H1 (cell line): ENCODE data around the gene CACNA2D3. TPM values are rescaled to one million over a fixed set of nuclear protein-coding genes. Genes with fewer than 3 reads are reported as not detected.

Experiments used
- CTCF ChIA-PET: fragments of 300-600 bp; sonication (Branson Sonifier 250); formaldehyde crosslinking; loops from one replicate; lab custom pipeline; 2021; ENCODE audit not compliant: partially characterized antibody; lab: Charles Lee
- POLR2A ChIA-PET: fragments of 300-600 bp; sonication (Branson Sonifier 250); formaldehyde crosslinking; loops from one replicate; lab custom pipeline; 2021; ENCODE audit warnings: inconsistent platforms; ENCODE audit not compliant: partially characterized antibody; lab: Charles Lee
- DNase-seq, 2 experiments: peaks; one replicate each; pipeline versions ENCODE4 v3.0.0 to v3.0.0-alpha.2; 2010 to 2022; ENCODE audit warnings: low spot score in 2 of 2, low read depth in 1 of 2, mixed read lengths in 1 of 2
- FAIRE-seq: peaks from 2 replicates; lab custom pipeline; 2011; peaks lifted over from hg19 to GRCh38; lab: Jason Lieb, UNC
- H2AFZ ChIP-seq: 2 replicates; pipeline ENCODE4 v1.8.1; 2012; ENCODE audit warnings: low read length, inconsistent platforms
- H2AK5ac ChIP-seq: 2 replicates; pipeline ENCODE4 v1.6.1; 2013; ENCODE audit warnings: low read depth, low read length
- H2BK120ac ChIP-seq: replicated peaks from 2 replicates; pipeline ENCODE3; 2013; ENCODE audit warnings: low read depth, low read length, inconsistent platforms
- H2BK12ac ChIP-seq: 2 replicates; pipeline ENCODE4 v1.6.1; 2013; ENCODE audit warnings: low read depth, low read length
- H2BK15ac ChIP-seq: 2 replicates; pipeline ENCODE4 v1.6.1; 2013; ENCODE audit warnings: low read length
- H2BK20ac ChIP-seq: 2 replicates; pipeline ENCODE4 v1.6.1; 2013; ENCODE audit warnings: low read length
- H2BK5ac ChIP-seq: 2 replicates; pipeline ENCODE4 v1.6.1; 2013; ENCODE audit warnings: low read depth, low read length
- H3K14ac ChIP-seq: 2 replicates; pipeline ENCODE4 v1.6.1; 2013; ENCODE audit warnings: inconsistent platforms; ENCODE audit not compliant: insufficient read length
- H3K18ac ChIP-seq: 2 replicates; pipeline ENCODE4 v1.6.1; 2013; ENCODE audit warnings: low read length; ENCODE audit errors: extremely low read depth
- H3K23ac ChIP-seq: 2 replicates; pipeline ENCODE4 v1.6.1; 2013; ENCODE audit warnings: inconsistent platforms; ENCODE audit not compliant: insufficient read length
- H3K23me2 ChIP-seq: 2 replicates; pipeline ENCODE4 v1.6.1; 2013; ENCODE audit warnings: low read depth, low read length
- H3K27ac ChIP-seq: 2 replicates; pipeline ENCODE4 v1.6.1; 2011; ENCODE audit warnings: low read depth, low read length, inconsistent platforms
- H3K27me3 ChIP-seq, 4 experiments: replicated peaks in 1 of 4; 1 replicate in 1 of 4; 2 replicates in 3 of 4; pipeline versions ENCODE4 v1.6.1 to v1.8.1; 2011 to 2013; ENCODE audit warnings: low read length in 3 of 4, mild to moderate bottlenecking in 3 of 4, inconsistent platforms in 2 of 4, mixed read lengths in 2 of 4, moderate library complexity in 1 of 4; ENCODE audit not compliant: control insufficient read depth in 3 of 4, insufficient read depth in 3 of 4; ENCODE audit errors: extremely low read depth in 1 of 4
- H3K36me3 ChIP-seq, 4 experiments: 2 replicates each; pipeline versions ENCODE4 v1.6.1 to v1.8.1; 2011 to 2013; ENCODE audit warnings: mild to moderate bottlenecking in 4 of 4, low read length in 3 of 4, moderate library complexity in 2 of 4, control low read depth in 1 of 4, inconsistent platforms in 1 of 4; ENCODE audit not compliant: insufficient read depth in 4 of 4, control insufficient read depth in 2 of 4
- H3K4ac ChIP-seq: replicated peaks from 2 replicates; pipeline ENCODE3; 2013; ENCODE audit warnings: low read length, low read depth, mixed read lengths, inconsistent platforms; ENCODE audit not compliant: insufficient read length
- H3K4me1 ChIP-seq, 4 experiments: replicated peaks in 1 of 4; 1 replicate in 1 of 4; 2 replicates in 3 of 4; pipeline versions ENCODE4 v1.6.1 to v1.8.1; 2011 to 2013; ENCODE audit warnings: low read length in 3 of 4, inconsistent platforms in 2 of 4, mixed read lengths in 1 of 4; ENCODE audit not compliant: insufficient read depth in 4 of 4, control insufficient read depth in 3 of 4
- H3K4me2 ChIP-seq, 2 experiments: 2 replicates each; pipeline versions ENCODE4 v1.6.1 to v1.8.1; 2011 to 2013; ENCODE audit warnings: low read depth in 2 of 2, low read length in 2 of 2, control low read depth in 1 of 2, inconsistent platforms in 1 of 2, mild to moderate bottlenecking in 1 of 2; ENCODE audit not compliant: insufficient read depth in 1 of 2
- H3K4me3 ChIP-seq, 4 experiments: fragments of 200-600, 300-600 bp in 1 of 4; sonication (generic), shearing (Covaris generic), sonication (Bioruptor Twin) in 1 of 4; 2 replicates each; pipeline versions ENCODE4 v1.5.1 to v1.8.1; 2011 to 2016; ENCODE audit warnings: low read length in 4 of 4, low read depth in 3 of 4, control low read depth in 2 of 4, inconsistent platforms in 2 of 4, mild to moderate bottlenecking in 2 of 4, mixed read lengths in 1 of 4, moderate library complexity in 1 of 4; ENCODE audit not compliant: insufficient read depth in 2 of 4; ENCODE audit errors: extremely low read depth in 1 of 4
- H3K56ac ChIP-seq: replicated peaks from 2 replicates; pipeline ENCODE3; 2013; ENCODE audit warnings: low read depth, mild to moderate bottlenecking, mixed read lengths, low read length, inconsistent platforms; ENCODE audit not compliant: insufficient read length
- H3K79me1 ChIP-seq: 2 replicates; pipeline ENCODE4 v1.6.1; 2013; ENCODE audit warnings: low read depth, low read length, control low read depth
- H3K79me2 ChIP-seq, 2 experiments: 2 replicates each; pipeline versions ENCODE4 v1.6.1 to v1.8.1; 2012 to 2013; ENCODE audit warnings: low read length in 2 of 2, mild to moderate bottlenecking in 2 of 2, inconsistent platforms in 1 of 2; ENCODE audit not compliant: insufficient read depth in 2 of 2, control insufficient read depth in 1 of 2
- H3K9ac ChIP-seq, 4 experiments: replicated peaks in 1 of 4; 1 replicate in 1 of 4; 2 replicates in 3 of 4; pipeline versions ENCODE4 v1.6.1 to v1.8.1; 2011 to 2013; ENCODE audit warnings: low read depth in 3 of 4, low read length in 3 of 4, control low read depth in 2 of 4, mild to moderate bottlenecking in 2 of 4, moderate library complexity in 2 of 4, inconsistent platforms in 1 of 4; ENCODE audit errors: extremely low read depth in 1 of 4
- H3K9me3 ChIP-seq, 2 experiments: 2 replicates each; pipeline versions ENCODE4 v1.6.1 to v1.8.1; 2012 to 2013; ENCODE audit warnings: mild to moderate bottlenecking in 2 of 2, moderate library complexity in 2 of 2, control low read depth in 1 of 2, inconsistent platforms in 1 of 2, low read depth in 1 of 2, low read length in 1 of 2, mixed read lengths in 1 of 2; ENCODE audit not compliant: insufficient read depth in 2 of 2
- H4K20me1 ChIP-seq, 2 experiments: replicated peaks in 1 of 2; 2 replicates each; pipeline versions ENCODE3 to v1.8.1; 2011 to 2013; ENCODE audit warnings: inconsistent platforms in 2 of 2, low read length in 2 of 2, mild to moderate bottlenecking in 1 of 2; ENCODE audit not compliant: insufficient read depth in 2 of 2, control insufficient read depth in 1 of 2
- H4K5ac ChIP-seq: 2 replicates; pipeline ENCODE4 v1.6.1; 2013; ENCODE audit warnings: low read length, low read depth, mixed read lengths, inconsistent platforms; ENCODE audit not compliant: insufficient read length
- H4K8ac ChIP-seq: 2 replicates; pipeline ENCODE4 v1.8.0; 2013; ENCODE audit warnings: mild to moderate bottlenecking, moderate library complexity, low read length, inconsistent platforms; ENCODE audit not compliant: insufficient read depth; ENCODE audit errors: extremely low read depth
- H4K91ac ChIP-seq: replicated peaks from 2 replicates; pipeline ENCODE3; 2013; ENCODE audit warnings: low read length, mixed read lengths, inconsistent platforms; ENCODE audit not compliant: insufficient read length
- JUN ChIP-seq: IDR thresholded peaks from 2 replicates; pipeline ENCODE4 v1.6.1; 2011; ENCODE audit warnings: low read depth, mild to moderate bottlenecking, improper control_type of control experiment, low read length
- KDM1A ChIP-seq: fragments of 200-600, 300-600 bp; sonication (generic); IDR thresholded peaks from 2 replicates; pipeline ENCODE4 v1.7.1; 2016; ENCODE audit warnings: mild to moderate bottlenecking, low read length, borderline replicate concordance
- KDM5A ChIP-seq: fragments of 200-600 bp; IDR thresholded peaks from 2 replicates; pipeline ENCODE4 v1.7.1; 2012; ENCODE audit warnings: mild to moderate bottlenecking, low read length, inconsistent platforms, mixed read lengths
- PHF8 ChIP-seq: fragments of 200-600 bp; sonication (generic); conservative IDR thresholded peaks from 2 replicates; pipeline ENCODE4 v1.7.1; 2012; ENCODE audit warnings: low read depth, mild to moderate bottlenecking, inconsistent platforms, low read length, moderate library complexity
- RAD21 ChIP-seq, 2 experiments: IDR thresholded peaks in 1 of 2; conservative IDR thresholded peaks in 1 of 2; 2 replicates each; pipeline ENCODE4 v1.6.1; 2011; ENCODE audit warnings: low read depth in 2 of 2, low read length in 2 of 2, improper control_type of control experiment in 1 of 2, inconsistent platforms in 1 of 2, mild to moderate bottlenecking in 1 of 2, moderate library complexity in 1 of 2
- SAP30 ChIP-seq: fragments of 300-600 bp; sonication (generic); IDR thresholded peaks from 2 replicates; pipeline ENCODE4 v1.7.1; 2012; ENCODE audit warnings: low read length, moderate library complexity, mild to moderate bottlenecking, inconsistent platforms; ENCODE audit not compliant: insufficient read depth, insufficient replicate concordance
- TCF12 ChIP-seq: IDR thresholded peaks from 2 replicates; pipeline ENCODE4 v1.6.1; 2011; ENCODE audit warnings: low read depth, mild to moderate bottlenecking, low read length
- ZNF274 ChIP-seq: IDR thresholded peaks from 2 replicates; pipeline ENCODE4 v1.7.0; 2012; ENCODE audit warnings: low read length, borderline replicate concordance; ENCODE audit errors: extremely low read depth
- WGBS, 2 experiments: shearing (Covaris generic) in 1 of 2; methylation state at CpG; one replicate each; pipeline versions ENCODE4 v1.1.6 to v1.1.7; 2013 to 2015; ENCODE audit warnings: low lambda C conversion rate in 2 of 2, mixed read lengths in 2 of 2, inconsistent platforms in 1 of 2, low coverage in 1 of 2, missing lambda C conversion rate in 1 of 2; ENCODE audit not compliant: insufficient replicate concordance in 2 of 2, insufficient coverage in 1 of 2, insufficient read length in 1 of 2; ENCODE audit errors: extremely low coverage in 1 of 2, missing lambda C conversion rate in 1 of 2; 5-methylcytosine and 5-hydroxymethylcytosine counted together
- polyA plus RNA-seq, 7 experiments: library from polyadenylated mRNA; depleted of rRNA in 3 of 7; stranded (reverse) in 5 of 7; unstranded in 2 of 7; fragments of >200 nt in 5 of 7; fragments of 200-250 nt in 2 of 7; gene quantifications; 1 replicate in 5 of 7; 2 replicates in 1 of 7; 4 replicates in 1 of 7; pipeline versions ENCODE4 v1.2.1 to v1.2.3, GENCODE V29; 2011 to 2013; ENCODE audit warnings: missing spikeins in 2 of 7, mixed read lengths in 2 of 7
- total RNA-seq: library from RNA; stranded (reverse); fragmentation: NEBNext Ultra II Directional; extraction: Animal tissue kit (Norgen Biotek cat#: 25700); gene quantifications from 2 replicates; pipeline ENCODE4 v1.2.1, GENCODE V29; 2021
- TF ChIP-seq, protein P1 (sequence below): IDR thresholded peaks from 2 replicates; pipeline ENCODE4 v1.6.1; 2012; ENCODE audit warnings: low read length, inconsistent platforms

Gene CACNA2D3
- total and polyA plus RNA-seq, 2 of the 8 experiments (the other 6 are each of a cell fraction or from before 2014, with no cell fraction given) = 1.5 to 1.8 TPM

- Histone ChIP-seq H2BK5ac (no peak overlapping the region), H3K23ac (no peak overlapping the region), H2BK15ac (peak overlapping the region; percentile 18; the same call in 1 of the 2 replicates), H2AK5ac (no peak overlapping the region), H4K20me1 (no peaks in the 10 kb centered on the region), H3K27me3 (no peaks in the 10 kb centered on the region), H3K23me2 (0 out of 2 replicates have a peak, but pooled peaks cover 2% of the 10 kb centered on the region), H3K79me2 (no peaks in the 10 kb centered on the region; a peak in 1 of 4 replicates), H4K91ac (no peak overlapping the region), H3K9me3 (no peaks in the 10 kb centered on the region; a peak in 1 of 4 replicates), H3K18ac (0 out of 2 replicates have a peak overlapping the region, but pooled peaks have one; percentile 21), H2AFZ (no peak overlapping the region), H3K4me2 (no peak overlapping the region), H3K9ac (no peak overlapping the region), H3K4me1 (peaks cover 0 to 5% (median 0%) of the 10 kb centered on the region in 4 experiments; a peak in 4 of 7 replicates), H3K79me1 (peaks cover 4% of the 10 kb centered on the region; the same call in 1 of the 2 replicates), H3K14ac (no peak overlapping the region), H2BK12ac (no peak overlapping the region), H3K27ac (no peak overlapping the region), H2BK20ac (peak overlapping the region; percentile 15; the same call in 1 of the 2 replicates), H3K4me3 (no peak overlapping the region), H3K56ac (no peak overlapping the region), H4K5ac (no peak overlapping the region), H3K4ac (no peak overlapping the region), H4K8ac (no peak overlapping the region), H2BK120ac (no peak overlapping the region), H3K36me3 (no peaks in the 10 kb centered on the region)
- TF ChIP-seq KDM5A (no peak), RAD21 (IDR thresholded peaks at IDR 0.05 in 1 of 2, conservative IDR thresholded peaks at IDR 0.05 in 1 of 2; ENCODE audit: low read depth in 2 of 2, low read length in 2 of 2) (no peak), SAP30 (no peak), KDM1A (no peak), TCF12 (no peak), ZNF274 (no peak), JUN (no peak), PHF8 (no peak)
- TF ChIP-seq, protein P1, sequence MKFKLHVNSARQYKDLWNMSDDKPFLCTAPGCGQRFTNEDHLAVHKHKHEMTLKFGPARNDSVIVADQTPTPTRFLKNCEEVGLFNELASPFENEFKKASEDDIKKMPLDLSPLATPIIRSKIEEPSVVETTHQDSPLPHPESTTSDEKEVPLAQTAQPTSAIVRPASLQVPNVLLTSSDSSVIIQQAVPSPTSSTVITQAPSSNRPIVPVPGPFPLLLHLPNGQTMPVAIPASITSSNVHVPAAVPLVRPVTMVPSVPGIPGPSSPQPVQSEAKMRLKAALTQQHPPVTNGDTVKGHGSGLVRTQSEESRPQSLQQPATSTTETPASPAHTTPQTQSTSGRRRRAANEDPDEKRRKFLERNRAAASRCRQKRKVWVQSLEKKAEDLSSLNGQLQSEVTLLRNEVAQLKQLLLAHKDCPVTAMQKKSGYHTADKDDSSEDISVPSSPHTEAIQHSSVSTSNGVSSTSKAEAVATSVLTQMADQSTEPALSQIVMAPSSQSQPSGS = no peak
- no peak for FAIRE-seq
- DNase-seq = no peak
- 94% methylated on average over 4 of the region's 4 CpGs; no CpG with 5 or more reads in 1 of the 2 experiments for WGBS, 2 experiments
- ChIA-PET CTCF (interaction anchor here (1.8 kb wide), 1 partner anchor 12 kb away, joined by 5 read pairs; no protein-coding TSS in a partner anchor), POLR2A (interaction anchor here (1.7 to 4.0 kb wide), 3 partner anchors 12 to 35 kb away, joined by 4 to 14 read pairs (median 7); no protein-coding TSS in a partner anchor)
These were observed 541.2 kb downstream of the CACNA2D3 start for GRCh38 chr3:54663501-54664011.
